A549 (cell line): ENCODE results near the gene RIPK4. TPM values are rescaled to one million over a fixed set of nuclear protein-coding genes. Genes with fewer than 3 reads are reported as not detected.

Source experiments
- ATAC-seq, 2 experiments: fragments of 200-7000 bp in 1 of 2; fragments of >200 bp in 1 of 2; cut with Nextera tagmentation in 1 of 2; cut with Tn5 transposase in 1 of 2; 3 replicates each; pipeline versions ENCODE4 v1.8.0 to v1.9.1; 2018 to 2020; ENCODE audit warnings: mild to moderate bottlenecking in 1 of 2, moderate library complexity in 1 of 2
- CTCF ChIA-PET: fragments of 300-600 bp; sonication (Branson Sonifier 250); formaldehyde crosslinking; extraction: SDS; loops from one replicate; lab custom pipeline; 2021; ENCODE audit warnings: antibody characterized with exemption, inconsistent platforms; lab: Yijun Ruan, JAX
- POLR2A ChIA-PET: fragments of 350-600 bp; formaldehyde crosslinking; extraction: SDS; loops from one replicate; lab custom pipeline; 2021; ENCODE audit warnings: antibody characterized with exemption, inconsistent platforms; lab: Yijun Ruan, JAX
- DNase-seq, 2 experiments: peaks; one replicate each; pipeline versions ENCODE4 v3.0.0 to v3.0.0-alpha.2; 2011 to 2016; ENCODE audit warnings: low read depth in 1 of 2, low spot score in 1 of 2
- FAIRE-seq: peaks from 2 replicates; lab custom pipeline; 2011; peaks lifted over from hg19 to GRCh38; lab: Jason Lieb, UNC
- H3K27ac ChIP-seq, 2 experiments: fragments of >200 bp; sonication (Bioruptor Twin); formaldehyde crosslinking; 3 replicates each; pipeline ENCODE4 v1.5.1; 2016 to 2017
- H3K4me1 ChIP-seq: fragments of >200 bp; sonication (Bioruptor Twin); formaldehyde crosslinking; 3 replicates; pipeline ENCODE4 v1.6.1; 2016
- H3K4me2 ChIP-seq: fragments of >200 bp; sonication (Bioruptor Twin); formaldehyde crosslinking; 3 replicates; pipeline ENCODE4 v1.6.1; 2016
- H3K4me3 ChIP-seq: fragments of >200 bp; sonication (Bioruptor Twin); formaldehyde crosslinking; 3 replicates; pipeline ENCODE4 v1.5.1; 2016
- H3K9me3 ChIP-seq: fragments of >200 bp; sonication (Bioruptor Twin); formaldehyde crosslinking; 3 replicates; pipeline ENCODE4 v1.6.1; 2016
- ATOH8 ChIP-seq: fragments of 250-450 bp; sonication (Bioruptor Pico); IDR thresholded peaks from 2 replicates; pipeline ENCODE4 v1.5.0; 2020; ENCODE audit warnings: low read depth, mild to moderate bottlenecking, moderate library complexity
- CHD2 ChIP-seq: fragments of 150-350 bp; IDR thresholded peaks from 2 replicates; pipeline ENCODE4 v1.6.1; 2014; ENCODE audit warnings: low read length; ENCODE audit not compliant: partially characterized antibody
- EHF ChIP-seq: fragments of 250-450 bp; sonication (Bioruptor Pico); IDR thresholded peaks from 2 replicates; pipeline ENCODE4 v1.5.0; 2020; ENCODE audit warnings: mild to moderate bottlenecking
- HEYL ChIP-seq: fragments of 250-450 bp; sonication (Bioruptor Pico); IDR thresholded peaks from 2 replicates; pipeline ENCODE4 v1.8.0; 2021; ENCODE audit warnings: mild to moderate bottlenecking, moderate library complexity
- HOXB13 ChIP-seq: fragments of 250-450 bp; sonication (Bioruptor Pico); IDR thresholded peaks from 2 replicates; pipeline ENCODE4 v1.5.0; 2020; ENCODE audit warnings: low read depth, mild to moderate bottlenecking, moderate library complexity
- HOXB5 ChIP-seq: fragments of 250-450 bp; sonication (Bioruptor Pico); IDR thresholded peaks from 2 replicates; pipeline ENCODE4 v1.5.0; 2020; ENCODE audit warnings: mild to moderate bottlenecking, moderate library complexity
- KDM1A ChIP-seq: fragments of 200-600 bp; sonication (generic); IDR thresholded peaks from 2 replicates; pipeline ENCODE4 v1.6.1; 2016; ENCODE audit warnings: low read depth, mild to moderate bottlenecking
- KDM5A ChIP-seq: fragments of 200-600 bp; sonication (generic); IDR thresholded peaks from 2 replicates; pipeline ENCODE4 v1.6.1; 2016; ENCODE audit warnings: antibody characterized with exemption, mild to moderate bottlenecking
- MAFK ChIP-seq: fragments of 450-650 bp; IDR thresholded peaks from 2 replicates; pipeline ENCODE4 v1.6.1; 2014; ENCODE audit not compliant: partially characterized antibody
- NFE2L2 ChIP-seq: fragments of 150-350 bp; conservative IDR thresholded peaks from 2 replicates; pipeline ENCODE4 v1.6.1; 2014; ENCODE audit warnings: low read length
- PHF8 ChIP-seq: fragments of 200-600 bp; sonication (generic); IDR thresholded peaks from 2 replicates; pipeline ENCODE4 v1.6.1; 2016; ENCODE audit warnings: low read depth, mild to moderate bottlenecking, antibody characterized with exemption, moderate library complexity, borderline replicate concordance
- POLR2AphosphoS2 ChIP-seq: conservative IDR thresholded peaks from 2 replicates; pipeline ENCODE4 v1.6.1; 2012; ENCODE audit warnings: low read length, improper control_type of control experiment, inconsistent platforms
- RFX5 ChIP-seq: fragments of 450-650 bp; IDR thresholded peaks from 2 replicates; pipeline ENCODE4 v1.7.1; 2014; ENCODE audit warnings: antibody characterized with exemption, mild to moderate bottlenecking, moderate library complexity
- ZSCAN20 ChIP-seq: fragments of 250-450 bp; sonication (Bioruptor Pico); IDR thresholded peaks from 2 replicates; pipeline ENCODE4 v1.8.0; 2022; ENCODE audit warnings: mild to moderate bottlenecking, moderate library complexity
- WGBS: methylation state at CpG from one replicate; pipeline ENCODE4 v1.1.6; 2017; ENCODE audit errors: missing lambda C conversion rate; 5-methylcytosine and 5-hydroxymethylcytosine counted together
- polyA plus RNA-seq, 4 experiments: library from polyadenylated mRNA; depleted of rRNA in 3 of 4; stranded (reverse); fragments of >200 nt; fragmentation: RNase III in 1 of 4; extraction: RNeasy Plus Mini Kit Qiagen cat#74134 plus additional on column Dnase treatment in 1 of 4; gene quantifications; 2 replicates in 3 of 4; 3 replicates in 1 of 4; pipeline ENCODE4 v1.2.3, GENCODE V29; 2011 to 2017
- TF ChIP-seq, protein P1 (sequence below): fragments of 200-600 bp; sonication (generic); IDR thresholded peaks from 2 replicates; pipeline ENCODE4 v1.6.1; 2016; ENCODE audit warnings: antibody characterized with exemption, mild to moderate bottlenecking, moderate library complexity
- TF ChIP-seq, protein P2 (sequence below): fragments of 250-450 bp; sonication (Bioruptor Pico); IDR thresholded peaks from 2 replicates; pipeline ENCODE4 v1.5.0; 2021; ENCODE audit warnings: mild to moderate bottlenecking, moderate library complexity, borderline replicate concordance
- TF ChIP-seq, protein P3 (sequence below): IDR thresholded peaks from 2 replicates; pipeline ENCODE4 v1.6.1; 2012

Gene RIPK4
- polyA plus RNA-seq, 2 of the 4 experiments (the other 2 are of a cell fraction), result 3.0 to 5.7 TPM

DNA sequence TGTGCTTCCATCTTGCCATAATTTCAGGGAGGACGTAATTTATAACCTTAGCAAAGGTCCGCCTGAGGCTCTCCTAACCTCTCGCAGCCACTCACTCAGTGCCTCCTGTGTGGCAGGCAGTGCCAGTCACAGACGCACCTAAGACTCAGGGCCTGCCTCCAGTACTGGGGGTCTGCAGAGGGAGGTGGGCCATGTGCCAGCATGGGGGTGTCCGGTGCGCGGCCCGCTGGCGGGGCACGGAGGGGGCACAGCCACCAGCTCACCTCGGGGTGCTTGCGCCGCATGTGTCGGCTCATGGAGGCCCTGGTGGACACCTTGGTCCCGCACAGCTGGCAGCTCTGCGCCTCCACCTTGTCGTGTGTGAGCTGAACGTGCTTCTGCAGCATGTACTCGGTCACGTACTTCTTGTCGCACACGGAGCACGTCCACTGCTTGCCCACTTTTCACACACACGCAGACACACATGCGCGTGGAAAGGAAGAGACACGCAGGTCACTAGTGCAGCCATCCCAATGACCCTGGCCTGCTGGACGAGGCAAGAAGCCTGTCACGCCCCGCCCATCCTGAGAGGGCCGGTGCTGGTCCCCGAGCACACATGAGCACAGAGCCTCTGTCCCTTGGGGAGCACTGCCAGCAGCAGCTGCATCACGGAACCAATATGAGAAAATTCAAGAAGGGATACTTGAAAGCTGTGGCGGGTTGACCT, 43.2 kb upstream of the RIPK4 start:
- FAIRE-seq, result no peak
- ATAC-seq, result no peak
- no peaks in the 10 kb centered on the region for H3K4me1 ChIP-seq
- WGBS, result 94% methylated on average over 25 of the region's 34 CpGs
- no peaks in the 10 kb centered on the region for H3K9me3 ChIP-seq
- H3K4me2 ChIP-seq, result no peak overlapping the region
- CTCF ChIA-PET, result interaction anchor here (3.3 kb wide), 1 partner anchor 198 kb away, joined by 16 read pairs; no protein-coding TSS in a partner anchor
- no peak overlapping the region for H3K4me3 ChIP-seq
- POLR2A ChIA-PET, result no interaction called here
- no peak overlapping the region for H3K27ac ChIP-seq
- DNase-seq, result no peak
- TF ChIP-seq NFE2L2 (no peak), ATOH8 (no peak), KDM1A (no peak), HOXB13 (CRISPR knock-in tag) (no peak), EHF (no peak), POLR2AphosphoS2 (no peak), KDM5A (no peak), HEYL (CRISPR knock-in tag) (no peak), RFX5 (no peak), CHD2 (no peak)
- TF ChIP-seq, protein P1, sequence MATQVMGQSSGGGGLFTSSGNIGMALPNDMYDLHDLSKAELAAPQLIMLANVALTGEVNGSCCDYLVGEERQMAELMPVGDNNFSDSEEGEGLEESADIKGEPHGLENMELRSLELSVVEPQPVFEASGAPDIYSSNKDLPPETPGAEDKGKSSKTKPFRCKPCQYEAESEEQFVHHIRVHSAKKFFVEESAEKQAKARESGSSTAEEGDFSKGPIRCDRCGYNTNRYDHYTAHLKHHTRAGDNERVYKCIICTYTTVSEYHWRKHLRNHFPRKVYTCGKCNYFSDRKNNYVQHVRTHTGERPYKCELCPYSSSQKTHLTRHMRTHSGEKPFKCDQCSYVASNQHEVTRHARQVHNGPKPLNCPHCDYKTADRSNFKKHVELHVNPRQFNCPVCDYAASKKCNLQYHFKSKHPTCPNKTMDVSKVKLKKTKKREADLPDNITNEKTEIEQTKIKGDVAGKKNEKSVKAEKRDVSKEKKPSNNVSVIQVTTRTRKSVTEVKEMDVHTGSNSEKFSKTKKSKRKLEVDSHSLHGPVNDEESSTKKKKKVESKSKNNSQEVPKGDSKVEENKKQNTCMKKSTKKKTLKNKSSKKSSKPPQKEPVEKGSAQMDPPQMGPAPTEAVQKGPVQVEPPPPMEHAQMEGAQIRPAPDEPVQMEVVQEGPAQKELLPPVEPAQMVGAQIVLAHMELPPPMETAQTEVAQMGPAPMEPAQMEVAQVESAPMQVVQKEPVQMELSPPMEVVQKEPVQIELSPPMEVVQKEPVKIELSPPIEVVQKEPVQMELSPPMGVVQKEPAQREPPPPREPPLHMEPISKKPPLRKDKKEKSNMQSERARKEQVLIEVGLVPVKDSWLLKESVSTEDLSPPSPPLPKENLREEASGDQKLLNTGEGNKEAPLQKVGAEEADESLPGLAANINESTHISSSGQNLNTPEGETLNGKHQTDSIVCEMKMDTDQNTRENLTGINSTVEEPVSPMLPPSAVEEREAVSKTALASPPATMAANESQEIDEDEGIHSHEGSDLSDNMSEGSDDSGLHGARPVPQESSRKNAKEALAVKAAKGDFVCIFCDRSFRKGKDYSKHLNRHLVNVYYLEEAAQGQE, result no peak

DNA sequence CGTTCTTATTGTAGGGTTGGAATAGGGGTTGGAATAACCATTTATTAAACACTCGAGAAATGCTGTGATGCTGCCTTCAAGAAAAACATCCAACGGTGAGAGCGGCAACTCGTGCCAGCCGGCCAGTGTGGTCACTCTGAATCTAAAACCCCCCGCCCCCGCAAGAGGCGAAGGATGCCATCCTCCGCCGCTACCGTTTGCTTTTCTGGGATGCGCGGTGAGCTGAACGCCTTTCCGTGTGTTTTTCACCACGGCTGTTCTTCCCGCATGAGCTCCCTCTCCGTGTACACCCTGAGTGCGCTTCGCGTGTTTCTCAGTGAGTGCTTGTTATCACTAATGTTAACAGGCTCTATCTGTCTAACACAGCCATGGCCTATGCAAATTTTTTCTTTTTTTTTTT, 42.0 kb upstream of the RIPK4 start:
- 95% methylated on average over 22 of the region's 22 CpGs for WGBS
- CTCF ChIA-PET, result interaction anchor here (0.6 to 3.3 kb wide), 4 partner anchors 9 to 210 kb away, joined by 3 to 16 read pairs (median 3); no protein-coding TSS in a partner anchor

More for the DNA sequence above, 42.0 kb upstream of the RIPK4 start:
- H3K4me2 ChIP-seq, result no peak overlapping the region
- no peak overlapping the region for H3K4me3 ChIP-seq
- no peaks in the 10 kb centered on the region for H3K4me1 ChIP-seq
- no peak for ATAC-seq
- POLR2A ChIA-PET, result no interaction called here
- H3K9me3 ChIP-seq, result no peaks in the 10 kb centered on the region
- FAIRE-seq, result no peak
- DNase-seq, result no peak
- TF ChIP-seq MAFK (no peak), ZSCAN20 (CRISPR knock-in tag) (no peak), PHF8 (no peak), KDM5A (no peak), HOXB5 (no peak), KDM1A (no peak)
- TF ChIP-seq, protein P2, sequence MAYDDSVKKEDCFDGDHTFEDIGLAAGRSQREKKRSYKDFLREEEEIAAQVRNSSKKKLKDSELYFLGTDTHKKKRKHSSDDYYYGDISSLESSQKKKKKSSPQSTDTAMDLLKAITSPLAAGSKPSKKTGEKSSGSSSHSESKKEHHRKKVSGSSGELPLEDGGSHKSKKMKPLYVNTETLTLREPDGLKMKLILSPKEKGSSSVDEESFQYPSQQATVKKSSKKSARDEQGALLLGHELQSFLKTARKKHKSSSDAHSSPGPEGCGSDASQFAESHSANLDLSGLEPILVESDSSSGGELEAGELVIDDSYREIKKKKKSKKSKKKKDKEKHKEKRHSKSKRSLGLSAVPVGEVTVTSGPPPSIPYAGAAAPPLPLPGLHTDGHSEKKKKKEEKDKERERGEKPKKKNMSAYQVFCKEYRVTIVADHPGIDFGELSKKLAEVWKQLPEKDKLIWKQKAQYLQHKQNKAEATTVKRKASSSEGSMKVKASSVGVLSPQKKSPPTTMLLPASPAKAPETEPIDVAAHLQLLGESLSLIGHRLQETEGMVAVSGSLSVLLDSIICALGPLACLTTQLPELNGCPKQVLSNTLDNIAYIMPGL, result no peak
- TF ChIP-seq, protein P3, sequence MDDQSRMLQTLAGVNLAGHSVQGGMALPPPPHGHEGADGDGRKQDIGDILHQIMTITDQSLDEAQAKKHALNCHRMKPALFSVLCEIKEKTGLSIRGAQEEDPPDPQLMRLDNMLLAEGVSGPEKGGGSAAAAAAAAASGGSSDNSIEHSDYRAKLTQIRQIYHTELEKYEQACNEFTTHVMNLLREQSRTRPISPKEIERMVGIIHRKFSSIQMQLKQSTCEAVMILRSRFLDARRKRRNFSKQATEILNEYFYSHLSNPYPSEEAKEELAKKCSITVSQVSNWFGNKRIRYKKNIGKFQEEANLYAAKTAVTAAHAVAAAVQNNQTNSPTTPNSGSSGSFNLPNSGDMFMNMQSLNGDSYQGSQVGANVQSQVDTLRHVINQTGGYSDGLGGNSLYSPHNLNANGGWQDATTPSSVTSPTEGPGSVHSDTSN, result no peak
- no peak overlapping the region for H3K27ac ChIP-seq
